ENCODE results near the gene IL15.

The IL15 gene

GRCh38 chr4:141782205-141782604, 145.8 kb downstream of the IL15 start:
- DNase-seq (ENCODE audit: low read depth) = no peak

Data from GM04504 (cell line).